Activated T-cell treated with anti-CD3 and anti-CD28 coated beads for 24 hours (primary cell): ENCODE measurements around the gene PROSER3.

Experiments used
- DNase-seq: peaks from one replicate; pipeline ENCODE4 v3.0.0-alpha.2; 2020; ENCODE audit warnings: low read depth

PROSER3 gene

DNA sequence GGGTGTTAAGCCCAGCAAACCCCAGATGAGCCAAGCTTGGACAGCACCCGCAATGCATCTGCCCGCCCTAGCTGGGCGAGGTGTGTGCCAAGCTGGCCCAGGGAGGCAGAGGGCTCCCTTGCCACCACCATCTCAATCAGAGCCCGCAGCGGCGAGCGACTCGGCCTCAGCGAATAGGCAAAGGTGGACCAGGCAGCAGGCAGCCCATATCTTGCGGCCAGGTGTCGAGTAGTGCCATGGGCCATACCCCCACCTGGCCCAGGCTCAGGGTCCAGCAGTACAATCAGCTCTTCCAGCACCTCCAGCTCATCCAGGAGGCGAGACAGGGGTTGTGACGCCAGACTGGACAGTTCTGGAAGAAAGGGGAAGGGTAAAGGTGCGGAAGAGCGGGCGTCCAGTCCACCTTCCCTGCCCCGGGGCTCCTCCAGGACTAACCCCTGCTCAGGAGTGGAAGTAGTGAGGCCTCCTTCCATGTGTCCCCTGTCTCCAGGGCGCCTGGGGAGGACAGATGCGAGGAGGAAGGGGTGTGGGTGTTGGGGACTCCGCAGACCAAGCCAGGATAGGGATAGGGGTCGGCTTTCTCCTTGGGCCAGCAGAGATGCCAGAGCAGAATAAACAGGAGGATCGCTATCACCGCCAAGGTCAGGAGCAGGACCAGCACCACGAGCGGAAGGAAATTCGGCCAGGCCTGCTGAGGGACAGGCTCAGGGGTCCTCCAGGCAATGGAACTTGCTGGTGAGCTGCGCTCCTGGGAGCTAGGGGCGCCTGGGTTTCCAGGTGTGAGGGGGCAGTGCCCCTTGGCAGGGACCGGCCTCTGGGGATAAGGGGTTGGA is 18.5 kb upstream of the PROSER3 start:
- no peak for DNase-seq

DNA sequence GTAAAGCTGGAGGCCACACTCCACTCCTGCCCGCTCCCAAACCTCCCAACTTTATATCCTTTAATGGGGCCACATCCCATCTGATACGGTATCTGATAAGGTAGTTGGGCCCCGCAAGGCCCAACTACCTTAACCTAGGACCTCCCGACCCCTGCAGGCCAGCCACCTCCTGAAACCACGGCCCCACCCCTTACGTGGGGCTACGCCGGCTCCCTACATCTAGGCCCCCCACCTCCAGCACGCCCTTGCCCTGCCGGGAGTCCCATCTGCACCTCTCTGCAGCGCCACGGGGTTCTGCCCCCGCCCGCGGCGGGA is 17.9 kb upstream of the PROSER3 start:
- DNase-seq = no peak

DNA sequence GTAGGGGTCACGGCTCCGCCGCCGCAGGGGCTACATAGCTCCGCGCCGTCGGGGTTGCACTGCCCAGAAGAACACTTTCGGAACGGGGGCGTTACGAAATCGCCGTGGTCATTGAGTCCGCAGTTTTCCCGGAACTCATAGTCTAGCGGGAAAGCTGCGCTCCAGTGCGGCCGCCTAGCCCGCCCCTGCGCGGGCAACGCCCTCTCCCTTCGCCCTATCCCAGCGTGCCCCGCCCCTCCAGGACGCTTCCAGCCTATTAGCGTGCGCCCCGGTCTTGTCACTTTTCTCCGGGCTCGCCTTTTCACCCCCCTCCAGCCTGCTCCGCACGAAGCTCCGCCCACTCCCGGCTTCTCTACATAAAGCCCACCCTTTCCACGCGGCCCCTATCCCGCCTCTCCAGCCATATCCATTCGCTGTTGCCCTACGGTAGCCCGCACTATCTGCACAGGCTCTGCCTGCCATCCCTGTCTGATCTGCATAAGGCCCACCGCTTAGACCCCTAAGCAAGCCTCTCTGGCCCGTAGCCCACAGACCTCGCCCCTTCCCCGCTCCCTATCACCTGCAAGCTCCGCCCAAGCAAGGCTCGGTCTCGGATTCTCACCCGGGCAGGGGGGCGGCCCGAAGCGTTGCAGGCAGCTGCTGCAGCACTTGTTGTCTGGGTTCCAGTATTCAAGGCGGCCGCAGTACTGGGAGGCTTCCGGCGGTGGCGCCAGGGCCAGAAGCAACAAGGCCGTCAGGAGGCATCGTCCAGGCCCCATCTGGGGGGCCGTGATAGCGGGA is 17.4 kb upstream of the PROSER3 start:
- DNase-seq = peak; percentile 93

DNA sequence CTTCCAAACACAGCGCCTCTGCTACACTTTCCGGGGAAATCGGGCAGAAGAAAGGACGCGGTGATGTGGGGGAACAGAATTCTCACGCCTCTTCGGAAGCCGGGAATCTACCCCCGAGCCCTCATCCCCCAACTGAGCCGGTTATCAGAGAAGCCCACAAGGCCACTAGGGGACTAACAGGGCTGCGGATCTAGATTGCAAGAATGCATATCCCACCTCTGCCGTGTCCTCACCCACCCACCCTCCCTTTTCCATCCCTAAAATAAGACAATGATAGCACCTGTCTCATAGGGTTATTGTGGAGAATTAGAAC is 16.8 kb upstream of the PROSER3 start:
- no peak for DNase-seq

DNA sequence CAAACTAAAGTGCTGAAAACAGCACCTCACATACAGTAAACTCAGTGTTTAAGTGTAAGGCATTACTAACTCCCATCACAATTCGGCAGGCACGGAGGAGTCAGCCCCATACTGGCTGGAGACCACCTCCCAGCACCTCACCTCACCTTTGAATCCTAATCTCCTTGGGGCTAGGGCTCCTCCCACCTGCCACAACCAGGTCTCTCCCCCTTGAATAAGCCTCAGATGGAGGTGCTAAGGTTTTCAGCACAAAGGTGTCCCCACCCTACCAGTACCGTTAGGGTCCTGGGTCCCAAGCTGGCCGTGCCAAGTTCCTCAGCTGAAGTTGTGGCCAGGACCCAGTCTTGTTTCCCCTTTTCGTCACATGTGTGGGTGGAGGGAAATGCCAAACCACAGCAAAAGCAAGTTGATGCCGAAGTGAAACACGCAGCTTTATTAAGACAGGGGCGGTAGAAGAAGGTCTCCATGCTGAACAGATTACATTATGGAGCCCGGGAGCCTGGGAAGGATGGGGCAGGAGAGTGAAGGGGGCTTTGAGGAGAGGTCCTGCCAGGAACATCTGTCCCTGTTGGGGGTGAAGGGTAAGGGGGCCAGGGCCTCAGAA is 15.8 kb upstream of the PROSER3 start, which contains the start of gene IGFLR1:
Gene IGFLR1, minus strand, starts transcription at position 332 of the 604 bp plus-strand sequence. CDS start 1,272 bp downstream, outside the sequence.
- DNase-seq = peak; percentile 72

DNA sequence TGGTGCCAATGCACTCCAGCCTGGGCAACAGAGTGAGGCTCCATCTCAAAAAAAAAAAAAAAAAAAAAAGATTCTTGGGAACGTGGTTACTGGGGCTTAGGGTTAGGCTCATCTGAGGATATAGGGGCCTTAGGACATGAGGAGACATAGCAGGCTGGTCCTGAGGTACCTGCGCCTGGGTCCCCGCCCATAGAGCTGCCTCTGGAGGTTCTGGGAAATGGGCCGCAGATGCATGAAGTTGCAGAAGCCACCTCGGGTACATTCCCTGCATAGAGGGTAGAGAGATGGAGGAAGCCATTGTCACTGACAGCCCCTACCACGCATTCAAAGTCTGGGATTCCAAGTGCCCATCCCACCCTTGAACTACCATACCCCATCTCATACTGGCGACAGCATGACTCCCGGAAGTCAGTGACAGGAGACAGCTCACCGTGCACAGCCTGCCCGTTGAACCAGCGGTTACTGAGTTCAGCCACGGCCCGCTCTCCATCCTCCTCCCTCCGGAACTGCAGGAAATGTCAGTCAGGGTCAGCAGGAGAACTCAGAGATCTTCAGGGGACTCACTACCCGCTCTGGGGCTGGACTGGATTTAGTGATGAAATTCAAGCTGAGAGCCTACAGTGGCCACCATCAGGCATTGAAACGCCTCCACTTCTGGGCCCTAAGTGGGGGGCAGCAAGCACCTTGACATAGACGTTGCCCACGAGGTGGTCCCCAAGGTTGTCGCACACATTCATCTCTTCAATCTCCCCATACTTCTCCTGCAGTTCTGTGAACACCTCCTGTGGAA is 14.1 kb upstream of the PROSER3 start:
- no peak for DNase-seq

DNA sequence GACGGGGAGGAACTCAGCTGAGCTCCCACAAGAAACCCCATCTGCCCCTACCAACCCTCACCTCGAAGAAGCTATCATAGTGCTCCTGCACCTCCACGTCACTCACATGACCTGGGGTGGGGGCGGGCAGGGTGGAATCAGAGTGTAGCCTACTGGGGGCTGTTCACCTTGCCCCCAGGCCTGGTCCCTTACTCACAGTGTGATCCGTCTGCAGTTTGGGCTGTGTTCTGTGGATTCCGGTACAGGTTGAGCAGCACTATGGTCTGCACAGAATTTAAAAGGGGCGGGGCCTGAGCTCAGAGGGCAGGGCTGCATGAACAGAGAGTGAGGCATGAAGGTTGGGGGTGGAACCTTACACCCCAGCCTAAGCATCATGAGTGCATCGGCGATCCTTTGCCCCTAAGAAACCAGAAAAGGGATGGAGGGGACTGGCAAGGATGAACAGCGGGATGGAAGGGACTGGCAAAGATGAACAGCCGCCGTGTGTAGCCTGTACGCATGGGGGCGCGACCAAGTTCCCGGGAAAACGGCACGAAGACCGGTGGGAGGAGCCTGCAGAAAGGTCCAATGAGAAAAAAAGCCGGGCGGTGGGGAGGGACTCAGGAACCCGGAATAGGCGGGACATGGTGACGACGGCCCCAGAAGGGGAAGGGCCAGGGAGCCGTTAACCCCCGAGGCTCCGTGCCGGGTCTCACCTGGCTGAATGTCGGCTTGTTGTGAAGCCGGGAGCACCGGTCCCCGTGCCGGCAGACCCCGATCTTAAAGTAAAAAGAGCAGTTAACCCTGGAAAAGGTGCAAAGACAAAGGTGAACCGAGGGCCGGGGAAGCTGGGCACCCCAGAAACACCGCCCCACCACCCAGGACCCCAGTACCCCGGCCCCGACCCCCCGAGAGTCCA is 13.3 kb upstream of the PROSER3 start:
- DNase-seq = peak; percentile 92

DNA sequence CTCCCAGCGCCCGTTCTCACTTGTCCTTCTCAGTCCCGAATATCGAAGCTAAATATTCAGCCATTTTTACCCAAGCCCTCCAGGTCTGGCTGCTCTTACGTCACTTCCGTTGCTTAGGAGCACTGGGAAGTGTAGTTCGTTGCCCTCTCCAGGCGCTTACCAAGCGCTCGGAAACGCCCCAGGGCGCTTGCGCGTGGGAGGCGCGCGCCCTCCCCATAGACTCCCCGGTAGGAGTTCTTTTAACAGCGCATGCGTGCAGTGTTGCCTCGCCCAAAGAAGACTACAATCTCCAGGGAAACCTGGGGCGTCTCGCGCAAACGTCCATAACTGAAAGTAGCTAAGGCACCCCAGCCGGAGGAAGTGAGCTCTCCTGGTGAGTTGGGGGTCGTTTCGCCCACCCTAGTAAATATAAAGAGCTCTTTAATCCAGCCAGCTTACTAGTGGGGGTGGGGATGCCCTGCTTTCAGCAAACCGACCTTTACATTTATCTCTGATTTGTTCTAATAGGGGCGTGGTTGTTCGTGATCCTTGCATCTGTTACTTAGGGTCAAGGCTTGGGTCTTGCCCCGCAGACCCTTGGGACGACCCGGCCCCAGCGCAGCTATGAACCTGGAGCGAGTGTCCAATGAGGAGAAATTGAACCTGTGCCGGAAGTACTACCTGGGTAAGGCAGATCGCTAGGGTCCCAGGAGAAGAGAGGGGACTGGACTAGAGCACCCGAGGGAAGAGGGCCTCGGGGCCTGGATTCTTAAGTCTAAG is 12.5 kb upstream of the PROSER3 start, which contains the start of the genes PSENEN and U2AF1L4:
Gene PSENEN, plus strand, starts transcription at position 324 of the 759 bp plus-strand sequence. Its CDS starts 280 bp downstream, at position 604.
Gene U2AF1L4, minus strand, starts transcription at position 91 of the 759 bp plus-strand sequence. Its CDS starts 27 bp downstream, at position 64.
- peak; percentile 95 for DNase-seq

DNA sequence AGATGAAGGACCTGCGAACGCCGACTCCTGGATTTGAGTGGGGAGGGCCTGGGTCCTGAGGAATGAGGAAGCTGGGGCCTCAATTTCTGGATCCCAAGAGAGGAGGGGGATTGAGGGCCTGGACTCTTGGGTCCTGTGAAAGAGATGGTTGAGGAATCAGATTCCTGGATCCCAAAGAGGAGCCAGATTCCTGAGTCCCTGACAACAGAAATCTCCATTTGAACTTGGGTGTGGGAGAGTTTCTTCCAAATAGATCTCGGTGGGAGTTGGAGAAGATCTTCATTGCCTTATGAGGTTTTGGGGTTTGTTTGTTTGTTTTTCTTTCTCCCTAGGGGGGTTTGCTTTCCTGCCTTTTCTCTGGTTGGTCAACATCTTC is 11.9 kb upstream of the PROSER3 start:
- DNase-seq = no peak

DNA sequence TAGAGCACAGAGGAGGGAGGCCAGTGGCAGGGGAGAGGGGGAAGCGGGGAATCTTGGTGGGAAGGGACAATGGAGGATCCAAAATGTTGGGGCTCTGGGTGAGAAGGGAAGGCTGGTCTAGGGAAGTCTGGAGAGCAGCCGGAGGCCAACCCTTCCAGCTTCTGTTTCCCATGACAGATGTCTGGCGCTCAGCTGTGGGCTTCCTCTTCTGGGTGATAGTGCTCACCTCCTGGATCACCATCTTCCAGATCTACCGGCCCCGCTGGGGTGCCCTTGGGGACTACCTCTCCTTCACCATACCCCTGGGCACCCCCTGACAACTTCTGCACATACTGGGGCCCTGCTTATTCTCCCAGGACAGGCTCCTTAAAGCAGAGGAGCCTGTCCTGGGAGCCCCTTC is 11.4 kb upstream of the PROSER3 start:
- DNase-seq = no peak

DNA sequence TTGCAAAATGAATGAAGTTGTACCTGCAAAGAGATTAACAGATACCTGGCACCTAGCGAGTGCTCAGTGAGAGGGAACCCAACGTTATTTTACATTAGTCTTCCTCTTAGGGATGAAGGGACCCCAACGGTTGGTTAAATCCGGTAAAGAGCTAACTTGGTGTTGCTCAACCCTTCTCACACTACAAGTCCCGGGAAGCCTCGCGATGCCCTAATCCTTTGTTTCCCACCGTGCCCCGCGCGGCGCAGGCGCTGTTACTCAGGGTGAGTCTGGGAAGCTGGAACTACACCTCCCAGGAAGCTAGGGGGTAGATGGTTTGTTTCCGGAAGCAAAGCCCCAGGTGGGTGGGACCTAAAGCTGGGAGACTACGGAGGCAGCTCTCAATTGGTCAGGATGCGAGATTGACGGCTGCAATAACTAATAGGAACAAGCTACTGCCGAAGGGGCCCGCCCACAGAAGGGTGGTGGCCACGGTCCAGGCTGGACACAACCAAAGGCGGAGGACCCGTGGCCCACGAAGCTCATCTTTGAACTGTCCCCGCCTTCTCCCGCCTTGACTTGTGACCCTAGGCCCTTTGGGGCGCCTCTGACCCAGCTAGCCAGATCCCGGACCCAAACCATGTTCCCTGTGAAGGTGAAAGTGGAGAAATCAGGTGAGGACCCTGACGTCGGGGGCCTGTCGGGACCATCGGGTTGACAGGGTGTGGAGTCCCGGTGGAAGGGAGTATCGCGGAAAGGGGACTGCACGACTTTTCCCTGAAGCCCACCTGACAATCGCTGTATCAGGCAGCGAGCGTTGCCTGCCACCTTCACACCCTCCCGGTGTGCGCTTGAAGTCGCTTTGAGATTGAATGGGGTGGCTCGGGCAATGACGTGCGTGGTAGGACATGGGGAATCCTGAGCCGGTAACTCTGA is 9.6 kb upstream of the PROSER3 start, which contains the start of gene LIN37:
Gene LIN37, plus strand, starts transcription at position 471 of the 915 bp plus-strand sequence. Its CDS starts 149 bp downstream, at position 620.
- DNase-seq = peak; percentile 98

DNA sequence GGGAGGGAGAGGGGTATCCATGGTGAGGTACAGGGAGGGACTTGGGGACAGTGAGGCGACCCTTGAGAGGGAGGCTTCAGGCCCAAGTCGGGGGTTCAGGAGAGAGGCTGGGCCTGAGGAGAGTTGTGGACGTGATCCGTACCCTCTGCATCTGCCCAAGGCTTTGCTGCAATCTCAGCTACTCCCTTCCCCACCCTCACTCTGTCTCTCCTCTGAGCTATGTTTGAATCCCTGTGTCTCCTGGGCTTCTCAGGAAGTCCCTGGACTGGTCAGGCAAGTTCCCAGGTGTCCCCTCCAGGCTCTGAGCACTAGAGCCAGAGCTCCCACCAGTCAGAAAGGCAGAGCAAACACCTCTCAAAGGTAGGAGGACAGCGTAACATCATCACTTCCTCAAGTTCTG is 7.8 kb upstream of the PROSER3 start:
- no peak for DNase-seq

DNA sequence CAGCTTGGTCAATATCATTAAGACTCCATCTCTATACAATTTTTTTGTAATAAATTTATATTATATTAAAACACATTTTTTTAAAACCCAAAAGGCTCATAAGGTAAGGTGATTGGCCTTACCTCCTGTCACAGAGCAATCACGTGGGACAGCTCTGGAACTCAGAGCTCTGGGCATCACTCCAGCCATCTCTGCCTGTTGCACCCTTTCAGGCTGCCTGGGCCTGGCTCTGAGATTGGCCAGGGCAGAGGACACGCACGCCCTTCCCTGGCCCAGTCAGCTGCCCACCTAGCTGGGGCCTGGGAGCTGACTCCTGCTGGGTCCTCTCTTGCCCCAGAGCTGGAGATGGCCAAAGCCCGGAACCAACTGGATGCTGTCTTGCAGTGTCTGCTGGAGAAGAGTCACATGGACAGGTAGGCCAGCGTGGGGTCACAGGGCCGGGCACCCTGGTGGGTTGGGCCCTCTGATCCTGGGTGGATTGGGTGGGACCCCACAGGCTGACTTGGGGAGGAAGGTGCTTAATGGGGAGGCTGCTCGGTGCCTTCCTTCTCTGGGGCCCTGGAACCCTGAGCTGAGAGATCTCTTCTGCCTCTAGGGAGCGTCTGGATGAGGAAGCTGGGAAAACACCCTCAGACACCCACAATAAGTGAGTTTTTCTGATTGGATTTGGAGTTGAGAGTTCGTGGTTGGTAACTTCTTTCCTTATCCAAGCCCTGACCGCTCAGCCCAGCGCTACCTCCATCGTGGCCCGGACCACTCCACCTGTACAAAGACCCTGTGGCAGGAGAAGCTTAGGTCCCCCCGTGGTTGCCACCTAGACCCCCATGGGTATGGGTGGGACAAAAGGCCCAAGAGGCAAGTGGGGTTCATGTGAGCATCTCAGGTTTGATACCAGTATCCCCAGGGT is 5.9 kb upstream of the PROSER3 start:
- no peak for DNase-seq

DNA sequence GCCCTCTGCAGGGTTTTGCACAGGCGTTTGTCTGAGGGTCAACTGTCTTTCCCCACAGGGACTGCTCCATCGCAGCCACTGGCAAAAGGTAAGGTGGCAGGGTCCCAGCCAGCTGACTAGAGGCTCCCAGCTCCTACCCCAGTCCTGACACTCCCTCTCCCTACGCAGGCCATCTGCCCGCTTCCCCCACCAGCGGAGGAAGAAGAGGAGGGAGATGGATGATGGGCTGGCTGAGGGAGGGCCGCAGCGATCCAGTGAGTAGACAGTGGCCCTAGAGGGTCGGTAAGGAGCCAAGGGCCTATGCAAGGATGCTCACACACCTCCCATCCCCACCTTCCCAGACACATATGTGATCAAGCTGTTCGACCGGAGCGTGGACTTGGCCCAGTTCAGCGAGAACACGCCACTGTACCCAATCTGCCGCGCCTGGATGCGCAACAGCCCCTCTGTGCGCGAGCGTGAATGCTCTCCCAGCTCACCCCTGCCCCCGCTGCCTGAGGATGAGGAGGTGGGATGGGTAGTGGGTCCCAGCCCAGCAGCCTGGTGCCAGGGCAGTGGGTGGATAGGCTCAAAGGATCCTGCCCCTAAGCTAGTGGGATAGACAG is 5.1 kb upstream of the PROSER3 start:
- DNase-seq = no peak

DNA sequence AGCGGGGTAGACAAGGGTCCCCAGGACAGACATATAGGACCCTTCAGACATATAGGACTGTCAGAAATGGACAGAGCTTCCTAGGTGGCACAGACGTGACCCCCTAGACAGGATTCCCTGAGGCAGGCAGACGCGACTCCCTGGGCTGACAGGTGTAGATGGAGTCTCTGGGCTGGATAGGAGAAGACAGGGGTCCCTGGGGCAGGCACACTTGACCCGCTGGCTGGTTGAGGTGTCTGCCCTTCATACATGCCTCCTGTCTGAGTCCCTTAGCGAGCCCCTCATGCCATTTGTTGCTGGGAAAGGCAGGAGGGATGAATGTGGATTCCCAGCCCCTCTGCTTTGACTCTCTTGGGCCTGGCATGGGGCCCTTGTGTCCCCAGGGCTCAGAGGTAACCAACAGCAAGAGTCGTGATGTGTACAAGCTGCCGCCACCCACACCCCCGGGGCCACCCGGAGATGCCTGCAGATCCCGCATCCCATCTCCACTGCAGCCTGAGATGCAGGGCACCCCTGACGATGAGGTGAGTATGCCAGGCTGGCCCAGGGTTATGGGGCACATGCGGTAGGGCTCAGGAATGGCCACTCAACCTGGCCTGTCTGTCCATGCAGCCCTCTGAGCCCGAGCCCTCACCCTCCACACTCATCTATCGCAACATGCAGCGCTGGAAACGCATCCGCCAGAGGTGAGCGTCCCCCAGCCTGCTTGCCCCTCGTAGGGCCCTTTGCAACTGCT is 4.2 kb upstream of the PROSER3 start:
- DNase-seq = no peak

DNA sequence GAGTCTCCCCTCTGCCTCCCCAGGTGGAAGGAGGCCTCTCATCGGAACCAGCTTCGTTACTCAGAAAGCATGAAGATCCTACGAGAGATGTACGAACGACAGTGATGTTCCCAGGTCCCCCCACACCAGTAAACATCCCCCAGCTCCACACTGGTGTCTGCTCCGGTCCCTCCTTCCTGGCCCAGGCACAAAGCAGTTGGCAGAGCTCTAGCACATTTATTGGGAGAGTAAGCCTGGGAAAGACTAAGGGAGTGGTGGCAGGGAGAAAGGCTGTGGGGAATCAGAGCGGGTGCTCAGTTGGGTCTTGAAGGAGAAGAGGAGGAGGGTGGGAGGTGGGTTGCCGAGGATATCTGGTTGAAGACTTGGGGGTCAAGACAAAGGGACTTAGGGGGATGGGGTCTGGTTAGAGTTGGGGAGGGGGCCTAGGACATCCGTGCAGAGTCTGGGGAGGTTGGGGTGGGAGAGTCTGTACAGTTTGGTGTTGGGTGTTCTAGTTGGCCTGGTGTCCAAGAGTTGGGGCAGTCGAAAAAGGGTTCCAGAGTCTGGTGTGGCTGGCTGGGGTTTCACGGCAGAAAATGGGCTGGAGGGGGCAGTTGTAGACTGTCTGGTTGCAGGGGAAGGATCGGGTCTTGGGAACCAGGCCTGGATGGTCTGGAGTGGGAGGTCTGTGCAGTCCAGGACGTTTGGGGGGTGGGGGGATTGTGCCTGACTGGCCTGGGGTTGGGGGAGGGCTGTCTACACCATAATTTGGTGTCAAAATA is 3.4 kb upstream of the PROSER3 start:
- no peak for DNase-seq
